Erythroblast (primary cell): ENCODE measurements around the gene MAMLD1.

Experiments used
- DNase-seq, 2 experiments: peaks; one replicate each; lab custom pipeline; 2025; lab: John Stamatoyannopoulos, UW
- GATA1 ChIP-seq: IDR thresholded peaks from 2 replicates; pipeline ENCODE4 v1.6.1; 2011; ENCODE audit warnings: low read depth, mild to moderate bottlenecking, control low read depth, low read length, moderate library complexity
- POLR2A ChIP-seq: IDR thresholded peaks from 2 replicates; pipeline ENCODE4 v1.6.1; 2011; ENCODE audit warnings: mild to moderate bottlenecking, low read length

The MAMLD1 gene

GRCh38 chrX:150465881-150466775 lies 103.0 kb downstream of the MAMLD1 start:
- no peak for DNase-seq
- TF ChIP-seq POLR2A, result no peak
- TF ChIP-seq GATA1, result no peak

- TF ChIP-seq GATA1 (no peak), POLR2A (no peak)
- DNase-seq, result no peak
These were observed 109.2 kb downstream of the MAMLD1 start for GRCh38 chrX:150472306-150472705.

GRCh38 chrX:150473371-150473770 lies 110.3 kb downstream of the MAMLD1 start:
- DNase-seq, result no peak
- TF ChIP-seq GATA1 (no peak), POLR2A (no peak)

GRCh38 chrX:150475461-150475860 lies 112.3 kb downstream of the MAMLD1 start:
- DNase-seq, result no peak
- TF ChIP-seq POLR2A, result no peak
- TF ChIP-seq GATA1, result no peak

- no peak for TF ChIP-seq POLR2A
- no peak for TF ChIP-seq GATA1
- DNase-seq, result no peak
These were observed 113.1 kb downstream of the MAMLD1 start for GRCh38 chrX:150476164-150476699.

GRCh38 chrX:150477371-150477770 lies 114.3 kb downstream of the MAMLD1 start:
- DNase-seq, result no peak
- no peak for TF ChIP-seq POLR2A
- TF ChIP-seq GATA1, result no peak

GRCh38 chrX:150478496-150479492 lies 115.7 kb downstream of the MAMLD1 start:
- TF ChIP-seq GATA1, result no peak
- no peak for TF ChIP-seq POLR2A
- DNase-seq, result no peak

- DNase-seq, result peak; percentile 1 to 39
- TF ChIP-seq GATA1 (no peak), POLR2A (no peak)
These were observed 119.6 kb downstream of the MAMLD1 start for GRCh38 chrX:150482537-150483206.

GRCh38 chrX:150483356-150483985 lies 120.4 kb downstream of the MAMLD1 start:
- no peak for DNase-seq
- TF ChIP-seq POLR2A (no peak), GATA1 (no peak)

GRCh38 chrX:150486011-150486410 lies 122.9 kb downstream of the MAMLD1 start:
- TF ChIP-seq POLR2A (no peak), GATA1 (no peak)
- DNase-seq, result peak; percentile 37 to 57

- no peak for TF ChIP-seq GATA1
- no peak for TF ChIP-seq POLR2A
- no peak for DNase-seq
These were observed 124.4 kb downstream of the MAMLD1 start for GRCh38 chrX:150487369-150488094.
